NCI-H345 treated with DMSO at 0.1 percent for 48 hours (cell line): ENCODE measurements around the gene RTN4R.
"Not testable (repeated sequence)": the region's sequence is repeated elsewhere in the genome, so short reads cannot be mapped to it uniquely, and the experiment has no call there.

Source experiments
- DNase-seq: peaks from one replicate; lab custom pipeline; 2025; ENCODE audit not compliant: unreplicated experiment; lab: John Stamatoyannopoulos, UW

RTN4R gene

GRCh38 chr22:20268279-20269012, at the start of gene RTN4R:
Gene RTN4R (minus strand): TSS chr22:20268318. CDS start chr22:20268092, 226 bp downstream.
- no peak for DNase-seq

GRCh38 chr22:20317402-20318042, 49.4 kb upstream of the RTN4R start:
- DNase-seq = not testable (repeated sequence)

- no peak for DNase-seq
Observed at GRCh38 chr22:20316844-20317401, 48.8 kb upstream of the RTN4R start.

- no peak for DNase-seq
Observed at GRCh38 chr22:20316217-20316843, 48.2 kb upstream of the RTN4R start.

GRCh38 chr22:20315337-20316216, 47.5 kb upstream of the RTN4R start:
- no peak for DNase-seq

GRCh38 chr22:20314741-20315336, 46.7 kb upstream of the RTN4R start:
- not testable (repeated sequence) for DNase-seq

GRCh38 chr22:20314206-20314605, 46.1 kb upstream of the RTN4R start:
- DNase-seq = not testable (repeated sequence)

- DNase-seq = not testable (repeated sequence)
Observed at GRCh38 chr22:20313306-20314077, 45.4 kb upstream of the RTN4R start.

GRCh38 chr22:20312396-20313191, 44.5 kb upstream of the RTN4R start:
- DNase-seq = no peak

- DNase-seq = not testable (repeated sequence)
Observed at GRCh38 chr22:20311249-20312062, 43.3 kb upstream of the RTN4R start.

GRCh38 chr22:20310773-20311172, 42.7 kb upstream of the RTN4R start:
- DNase-seq = not testable (repeated sequence)

- DNase-seq = not testable (repeated sequence)
Observed at GRCh38 chr22:20310180-20310579, 42.1 kb upstream of the RTN4R start.

- DNase-seq = not testable (repeated sequence)
Observed at GRCh38 chr22:20308806-20309650, 40.9 kb upstream of the RTN4R start.

GRCh38 chr22:20307448-20308447, 39.6 kb upstream of the RTN4R start:
- DNase-seq = not testable (repeated sequence)

- DNase-seq = not testable (repeated sequence)
Observed at GRCh38 chr22:20306646-20307447, 38.7 kb upstream of the RTN4R start.
